ENCODE measurements around the gene TAF6. TPM values are rescaled to one million over a fixed set of nuclear protein-coding genes. Genes with fewer than 3 reads are reported as not detected.

The TAF6 gene
- total RNA-seq, 1 experiment from 2014 or later: 87.1 TPM

- Histone ChIP-seq H3K79me1 (ENCODE audit: insufficient read depth, low read depth, low read length, poor library complexity, severe bottlenecking) (no peaks in the 10 kb centered on the region), H2AK5ac (ENCODE audit: insufficient read length, low read length) (no peak overlapping the region), H2BK120ac (ENCODE audit: low read depth, low read length, poor library complexity, severe bottlenecking) (no peak overlapping the region), H3K4me2 (ENCODE audit: insufficient read depth, insufficient read length, low read length) (peak overlapping the region; percentile 90), H4K8ac (replicated peaks; ENCODE audit: insufficient read length, low read depth, low read length) (no peak overlapping the region), H2BK15ac (ENCODE audit: low read depth, low read length) (no peak overlapping the region), H3K18ac (ENCODE audit: insufficient read length, low read depth, low read length) (peak overlapping the region; percentile 61), H3K4me1 (ENCODE audit: insufficient read depth, low read length) (no peaks in the 10 kb centered on the region), H3K23ac (ENCODE audit: insufficient read length, low read depth, low read length) (no peak overlapping the region), H2BK20ac (ENCODE audit: low read depth, low read length, poor library complexity, severe bottlenecking) (no peak overlapping the region), H4K5ac (ENCODE audit: insufficient read length, low read depth, low read length) (no peak overlapping the region), H3K14ac (ENCODE audit: insufficient read depth, low read length) (no peak overlapping the region), H3K9ac (ENCODE audit: extremely low read depth, insufficient read length, low read length) (peak overlapping the region; percentile 39), H3T11ph (ENCODE audit: low read length) (no peak overlapping the region), H4K91ac (ENCODE audit: insufficient read length, low read depth, low read length) (no peak overlapping the region), H3K23me2 (ENCODE audit: insufficient read length, low read depth, low read length, poor library complexity, severe bottlenecking) (peaks cover 4% of the 10 kb centered on the region), H2AFZ (ENCODE audit: low read length) (no peak overlapping the region), H4K20me1 (ENCODE audit: control insufficient read depth, insufficient read depth, insufficient read length) (no peaks in the 10 kb centered on the region), H3K27me3 (ENCODE audit: insufficient read depth, low read length) (no peaks in the 10 kb centered on the region), H3K79me2 (ENCODE audit: insufficient read depth, low read length) (no peaks in the 10 kb centered on the region), H3K56ac (ENCODE audit: insufficient read length, low read depth, low read length) (no peak overlapping the region), H2BK12ac (ENCODE audit: insufficient read length, low read depth, low read length) (no peak overlapping the region), H3K27ac (ENCODE audit: insufficient read length, low read depth, low read length) (no peak overlapping the region), H3K4ac (ENCODE audit: low read depth, low read length) (no peak overlapping the region), H2BK5ac (ENCODE audit: insufficient read length, low read length) (no peak overlapping the region), H3K9me3 (ENCODE audit: control insufficient read depth, low read depth, low read length) (no peaks in the 10 kb centered on the region)
- Mint-ChIP-seq H3K9me3 (no peaks in the 10 kb centered on the region; a peak in 1 of 5 replicates), H3K4me3 (peak overlapping the region; percentile 96 to 97), H3K27ac (peak overlapping the region; percentile 93 to 98 (median 93)), H3K4me1 (peaks cover 9 to 15% of the 10 kb centered on the region in 2 experiments), H3K27me3 (ENCODE audit: low read depth) (peaks cover 5% of the 10 kb centered on the region), H3K36me3 (ENCODE audit: insufficient read depth in 1 of 3, low read depth in 3 of 3) (peaks cover 32 to 35% (median 34%) of the 10 kb centered on the region in 3 experiments)
- no peak for TF ChIP-seq CTCF (conservative IDR thresholded peaks at IDR 0.05)
- DNase-seq: no peak
- WGBS (ENCODE audit: extremely low coverage, insufficient read length, low lambda C conversion rate): no CpG with 5 or more reads among the region's 11 CpGs
These were observed 31.0 kb downstream of the TAF6 start for GRCh38 chr7:100088095-100088620.
